Mesenchymal stem cell (in vitro differentiated cells and primary cell): ENCODE results near the gene ACKR2. TPM values are rescaled to one million over a fixed set of nuclear protein-coding genes. Genes with fewer than 3 reads are reported as not detected.

Experiments
- small RNA-seq: library from polyadenylated mRNA; stranded (forward); fragments of <200 nt; extraction: miRNeasy Mini kit (QIAGEN cat#:217004); gene quantifications from one replicate; pipeline ENCODE3, GENCODE V24; 2013; ENCODE audit warnings: low read depth

The ACKR2 gene

Small RNA genes lying within 50 kb of the gene (small RNA-seq; reads per million reads assigned to genes)
- not detected for gene CCDC13
